ENCODE results near the gene DNASE1. TPM values are rescaled to one million over a fixed set of nuclear protein-coding genes. Genes with fewer than 3 reads are reported as not detected.
"Not testable (repeated sequence)": the region's sequence is repeated elsewhere in the genome, so short reads cannot be mapped to it uniquely, and the experiment has no call there.

Gene DNASE1
- total RNA-seq (10 to 100 TPM; 13.5 to 15.0 TPM), polyA plus RNA-seq (5.8 TPM)

GRCh38 chr16:3654249-3654991 lies at the start of gene DNASE1:
Gene DNASE1 (plus strand): TSS chr16:3654691. CDS start chr16:3655374, 683 bp downstream.
- no peaks in the 10 kb centered on the region for H3K9me3 Mint-ChIP-seq
- POLR2A ChIA-PET = no interaction called here

DNA sequence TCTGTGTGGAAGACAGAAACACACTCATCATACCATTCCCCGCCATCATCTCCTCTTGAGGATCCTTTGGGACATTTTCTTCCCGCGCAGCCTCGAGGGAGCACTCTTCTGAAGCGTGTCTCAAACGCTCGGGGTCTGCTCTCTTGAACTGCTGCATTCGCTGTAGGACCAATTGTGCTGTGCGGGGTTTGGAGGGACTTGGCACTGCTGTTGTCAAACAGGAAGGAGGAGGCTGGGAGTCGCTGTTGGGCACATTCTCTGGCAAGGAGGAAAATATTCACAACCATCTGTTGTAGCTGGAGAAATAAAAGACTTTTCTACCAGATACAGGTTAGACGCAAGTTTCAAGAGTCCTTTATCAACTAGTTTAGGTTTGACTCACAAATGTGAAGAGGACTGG lies 48.0 kb upstream of the DNASE1 start:
- Mint-ChIP-seq H3K9me3 (no peaks in the 10 kb centered on the region), H3K27ac (no peak overlapping the region), H3K27me3 (no peaks in the 10 kb centered on the region), H3K36me3 (peaks cover 5 to 36% (median 11%) of the 10 kb centered on the region in 3 donors), H3K4me1 (peaks cover 8 to 15% (median 14%) of the 10 kb centered on the region in 3 donors), H3K4me3 (peak overlapping the region in 1 of 7 donors; percentile 50)
- POLR2A ChIA-PET = interaction anchor here (0.6 kb wide), 1 partner anchor 107 kb away, joined by 3 read pairs; no protein-coding TSS in a partner anchor
- H3K36me3 ChIP-seq (ENCODE audit: insufficient read depth, low read length) = peaks cover 6% of the 10 kb centered on the region
- CTCF ChIA-PET = no interaction called here
- H3K4me3 ChIP-seq (ENCODE audit: low read length) = no peak overlapping the region
- H3K27ac ChIP-seq (ENCODE audit: low read depth, low read length) = no peak overlapping the region
- H3K4me1 ChIP-seq (ENCODE audit: insufficient read depth, low read length) = peaks cover 10% of the 10 kb centered on the region
- no peaks in the 10 kb centered on the region for H3K9me3 ChIP-seq (ENCODE audit: low read length)
- H3K27me3 ChIP-seq (ENCODE audit: insufficient read depth, low read length, poor library complexity, severe bottlenecking) = no peaks in the 10 kb centered on the region
- no peak for DNase-seq

More at GRCh38 chr16:3654249-3654991, at the start of gene DNASE1:
- no peak within 1 kb of the TSS for H3K4me3 ChIP-seq (ENCODE audit: low read length)
- H3K27me3 ChIP-seq (ENCODE audit: insufficient read depth, low read length, poor library complexity, severe bottlenecking) = no peaks in the 10 kb centered on the region
- peaks cover 10% of the 10 kb centered on the region for H3K36me3 ChIP-seq (ENCODE audit: insufficient read depth, low read length)
- Mint-ChIP-seq H3K4me3 (no peak within 1 kb of the TSS), H3K27me3 (no peaks in the 10 kb centered on the region), H3K27ac (peak within 1 kb of the TSS in 6 of 8 donors; percentile 23 to 85 (median 72)), H3K36me3 (peaks cover 0 to 72% (median 8%) of the 10 kb centered on the region in 3 donors), H3K4me1 (peaks cover 3 to 5% (median 5%) of the 10 kb centered on the region in 3 donors)
- H3K9me3 ChIP-seq (ENCODE audit: low read length) = no peaks in the 10 kb centered on the region
- no peaks in the 10 kb centered on the region for H3K4me1 ChIP-seq (ENCODE audit: insufficient read depth, low read length)
- CTCF ChIA-PET = interaction anchor here (0.9 to 1.4 kb wide), 3 partner anchors 11 to 221 kb away, joined by 3 to 5 read pairs (median 3); no protein-coding TSS in a partner anchor
- no peak within 1 kb of the TSS for H3K27ac ChIP-seq (ENCODE audit: low read depth, low read length)
- DNase-seq = peak; percentile 12 to 64 (median 30)

DNA sequence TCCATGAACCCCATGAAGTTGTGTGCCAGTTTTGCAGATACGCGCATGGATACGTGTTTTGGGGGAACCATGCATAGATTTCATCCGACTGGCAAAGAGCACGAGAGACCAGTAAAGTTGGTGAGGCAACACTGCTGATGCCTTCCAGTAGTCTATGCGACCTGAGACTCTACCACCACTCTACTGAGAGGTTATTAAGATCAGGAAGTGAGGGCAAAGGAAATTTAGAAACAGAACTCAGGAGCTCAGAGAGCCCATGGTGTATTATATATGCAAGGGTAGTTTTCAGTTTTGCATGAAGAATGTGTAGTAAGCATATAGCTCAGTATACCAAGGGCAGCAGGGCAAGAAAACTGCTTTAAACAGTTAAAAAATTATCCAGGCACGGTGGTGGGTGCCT lies 47.3 kb upstream of the DNASE1 start:
- peaks cover 14 to 22% (median 21%) of the 10 kb centered on the region in 3 donors for H3K4me1 Mint-ChIP-seq
- no peaks in the 10 kb centered on the region for H3K27me3 Mint-ChIP-seq
- ChIA-PET CTCF (no interaction called here), POLR2A (no interaction called here)
- Histone ChIP-seq H3K27ac (ENCODE audit: low read depth, low read length) (no peak overlapping the region), H3K27me3 (ENCODE audit: insufficient read depth, low read length, poor library complexity, severe bottlenecking) (no peaks in the 10 kb centered on the region), H3K4me3 (ENCODE audit: low read length) (no peak overlapping the region), H3K4me1 (ENCODE audit: insufficient read depth, low read length) (peaks cover 10% of the 10 kb centered on the region), H3K36me3 (ENCODE audit: insufficient read depth, low read length) (no peaks in the 10 kb centered on the region), H3K9me3 (ENCODE audit: low read length) (no peaks in the 10 kb centered on the region)
- H3K36me3 Mint-ChIP-seq = peaks cover 5 to 35% (median 8%) of the 10 kb centered on the region in 3 donors
- H3K27ac Mint-ChIP-seq = peak overlapping the region in 1 of 8 donors; percentile 36
- H3K9me3 Mint-ChIP-seq = no peaks in the 10 kb centered on the region
- no peak for DNase-seq
- H3K4me3 Mint-ChIP-seq = peak overlapping the region in 1 of 7 donors; percentile 50

- CTCF ChIA-PET = no interaction called here
- H3K36me3 Mint-ChIP-seq = peaks cover 5 to 32% (median 8%) of the 10 kb centered on the region in 3 donors
- POLR2A ChIA-PET = no interaction called here
- Histone ChIP-seq H3K27ac (ENCODE audit: low read depth, low read length) (no peak overlapping the region), H3K36me3 (ENCODE audit: insufficient read depth, low read length) (no peaks in the 10 kb centered on the region), H3K9me3 (ENCODE audit: low read length) (no peaks in the 10 kb centered on the region), H3K27me3 (ENCODE audit: insufficient read depth, low read length, poor library complexity, severe bottlenecking) (no peaks in the 10 kb centered on the region), H3K4me3 (ENCODE audit: low read length) (no peak overlapping the region), H3K4me1 (ENCODE audit: insufficient read depth, low read length) (peaks cover 12% of the 10 kb centered on the region)
- no peak overlapping the region for H3K4me3 Mint-ChIP-seq
- DNase-seq = no peak
- H3K27ac Mint-ChIP-seq = no peak overlapping the region
- peaks cover 15 to 25% (median 25%) of the 10 kb centered on the region in 3 donors for H3K4me1 Mint-ChIP-seq
- H3K27me3 Mint-ChIP-seq = no peaks in the 10 kb centered on the region
- no peaks in the 10 kb centered on the region for H3K9me3 Mint-ChIP-seq
Measured at GRCh38 chr16:3607634-3608033, 46.9 kb upstream of the DNASE1 start.

DNA sequence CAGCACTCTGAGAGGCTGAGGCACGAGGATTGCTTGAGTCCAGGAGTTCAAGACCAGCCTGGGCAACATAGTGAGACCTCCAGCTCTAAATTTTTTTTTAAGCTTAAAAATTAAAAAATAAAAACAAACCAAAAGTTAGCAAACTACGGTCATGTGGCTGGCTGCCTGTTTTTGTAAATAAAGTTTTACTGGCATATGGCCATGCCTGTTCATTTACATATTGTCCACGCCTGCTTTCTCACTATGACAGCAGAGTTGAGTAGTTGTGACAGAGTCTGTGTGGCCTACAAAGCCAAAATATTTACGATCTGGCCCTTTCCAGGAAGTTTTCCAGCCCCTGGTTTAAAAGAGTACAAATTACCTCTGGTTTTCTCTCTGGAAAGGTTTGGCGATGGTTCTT lies 46.4 kb upstream of the DNASE1 start:
- H3K27me3 ChIP-seq (ENCODE audit: insufficient read depth, low read length, poor library complexity, severe bottlenecking) = no peaks in the 10 kb centered on the region
- H3K9me3 ChIP-seq (ENCODE audit: low read length) = no peaks in the 10 kb centered on the region
- Mint-ChIP-seq H3K9me3 (no peaks in the 10 kb centered on the region), H3K27ac (peak overlapping the region in 1 of 8 donors; percentile 33), H3K4me1 (peaks cover 20 to 29% (median 29%) of the 10 kb centered on the region in 3 donors), H3K27me3 (no peaks in the 10 kb centered on the region), H3K4me3 (no peak overlapping the region), H3K36me3 (peaks cover 5 to 30% (median 8%) of the 10 kb centered on the region in 3 donors)
- H3K27ac ChIP-seq (ENCODE audit: low read depth, low read length) = no peak overlapping the region
- POLR2A ChIA-PET = no interaction called here
- no peak for DNase-seq
- H3K4me3 ChIP-seq (ENCODE audit: low read length) = no peak overlapping the region
- H3K4me1 ChIP-seq (ENCODE audit: insufficient read depth, low read length) = peaks cover 17% of the 10 kb centered on the region
- no peaks in the 10 kb centered on the region for H3K36me3 ChIP-seq (ENCODE audit: insufficient read depth, low read length)
- CTCF ChIA-PET = no interaction called here

DNA sequence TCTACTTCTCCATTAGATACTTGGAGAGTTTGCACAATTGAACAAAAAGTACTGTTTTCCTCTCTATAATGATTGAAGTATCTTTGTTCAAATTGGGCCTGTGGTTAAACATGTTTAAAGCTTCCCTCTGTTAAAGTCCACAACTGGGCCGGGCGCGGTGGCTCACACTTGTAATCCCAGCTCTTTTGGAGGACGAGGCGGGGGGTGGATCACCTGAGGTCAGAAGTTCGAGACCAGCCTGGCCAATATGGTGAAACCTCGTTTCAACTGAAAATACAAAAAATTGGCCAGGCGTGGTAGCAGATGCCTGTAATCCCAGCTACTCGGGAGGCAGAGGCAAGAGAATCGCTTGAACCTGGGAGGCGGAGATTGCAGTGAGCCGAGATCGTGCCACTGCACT lies 45.5 kb upstream of the DNASE1 start:
- Mint-ChIP-seq H3K4me3 (peak overlapping the region in 1 of 7 donors; percentile 62), H3K27ac (peak overlapping the region in 2 of 8 donors; percentile 19 to 33), H3K36me3 (peaks cover 0 to 25% (median 2%) of the 10 kb centered on the region in 3 donors), H3K4me1 (peaks cover 25 to 36% (median 36%) of the 10 kb centered on the region in 3 donors)
- H3K4me1 ChIP-seq (ENCODE audit: insufficient read depth, low read length) = peaks cover 23% of the 10 kb centered on the region
- DNase-seq; H3K9me3 Mint-ChIP-seq; H3K36me3 ChIP-seq (ENCODE audit: insufficient read depth, low read length); H3K27me3 Mint-ChIP-seq; CTCF ChIA-PET; H3K4me3 ChIP-seq (ENCODE audit: low read length); H3K9me3 ChIP-seq (ENCODE audit: low read length); H3K27me3 ChIP-seq (ENCODE audit: insufficient read depth, low read length, poor library complexity, severe bottlenecking); POLR2A ChIA-PET; H3K27ac ChIP-seq (ENCODE audit: low read depth, low read length): not testable (repeated sequence)

DNA sequence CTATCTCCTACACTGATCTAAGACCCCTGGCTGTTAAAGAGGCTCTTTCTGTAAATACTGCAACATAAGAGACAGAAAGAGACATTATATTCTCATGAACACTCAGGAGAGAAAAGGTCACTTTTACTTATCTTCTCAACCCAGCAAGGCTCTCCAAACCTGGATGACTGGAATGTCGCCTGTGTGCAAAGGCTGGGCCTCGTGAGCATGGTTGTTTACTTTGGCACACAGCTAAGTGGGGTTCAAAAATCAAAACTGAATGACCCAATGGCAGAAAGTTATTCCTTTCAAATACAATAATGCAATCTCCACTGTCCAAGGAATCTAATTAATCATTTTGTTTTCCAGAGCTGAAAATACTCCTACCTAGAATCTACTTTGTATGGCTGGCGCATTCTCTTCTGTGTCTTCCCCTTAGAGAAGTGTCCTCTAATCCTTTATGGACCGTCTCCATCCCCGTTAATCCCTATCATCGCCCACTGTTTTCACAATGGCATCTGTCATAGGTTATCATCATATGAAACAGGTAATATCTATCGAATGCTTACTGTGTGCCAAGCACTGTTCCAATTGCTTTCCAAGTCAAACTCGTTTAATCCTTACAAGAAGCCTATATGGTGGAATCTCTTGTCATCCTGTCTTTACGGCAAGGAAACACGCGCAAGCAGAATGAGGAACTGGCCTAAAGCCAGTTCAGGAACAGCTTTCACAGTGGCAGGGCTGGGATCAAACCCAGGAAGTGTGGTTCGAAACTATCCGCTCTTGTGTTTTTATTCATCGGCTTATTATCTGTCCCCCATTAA lies 44.4 kb upstream of the DNASE1 start:
- H3K4me3 Mint-ChIP-seq = peak overlapping the region; percentile 90 to 99 (median 99)
- ChIA-PET POLR2A (no interaction called here), CTCF (no interaction called here)
- peaks cover 33 to 47% (median 47%) of the 10 kb centered on the region in 3 donors for H3K4me1 Mint-ChIP-seq
- DNase-seq = no peak
- Histone ChIP-seq H3K9me3 (ENCODE audit: low read length) (no peaks in the 10 kb centered on the region), H3K27ac (ENCODE audit: low read depth, low read length) (peak overlapping the region; percentile 83), H3K36me3 (ENCODE audit: insufficient read depth, low read length) (no peaks in the 10 kb centered on the region), H3K27me3 (ENCODE audit: insufficient read depth, low read length, poor library complexity, severe bottlenecking) (no peaks in the 10 kb centered on the region), H3K4me1 (ENCODE audit: insufficient read depth, low read length) (peaks cover 23% of the 10 kb centered on the region), H3K4me3 (ENCODE audit: low read length) (peak overlapping the region; percentile 90)
- H3K27ac Mint-ChIP-seq = peak overlapping the region in 7 of 8 donors; percentile 73 to 98 (median 84)
- H3K36me3 Mint-ChIP-seq = peaks cover 0 to 28% (median 2%) of the 10 kb centered on the region in 3 donors
- no peaks in the 10 kb centered on the region for H3K9me3 Mint-ChIP-seq
- no peaks in the 10 kb centered on the region for H3K27me3 Mint-ChIP-seq

GRCh38 chr16:3610698-3611145 lies 43.8 kb upstream of the DNASE1 start:
- Mint-ChIP-seq H3K27me3 (no peaks in the 10 kb centered on the region), H3K4me1 (peaks cover 38 to 53% (median 53%) of the 10 kb centered on the region in 3 donors), H3K27ac (peak overlapping the region; percentile 73 to 98 (median 86)), H3K9me3 (no peaks in the 10 kb centered on the region), H3K36me3 (peaks cover 0 to 34% (median 2%) of the 10 kb centered on the region in 3 donors), H3K4me3 (peak overlapping the region; percentile 90 to 99 (median 99))
- ChIA-PET POLR2A (no interaction called here), CTCF (no interaction called here)
- no peaks in the 10 kb centered on the region for H3K9me3 ChIP-seq (ENCODE audit: low read length)
- peaks cover 23% of the 10 kb centered on the region for H3K4me1 ChIP-seq (ENCODE audit: insufficient read depth, low read length)
- no peak for DNase-seq
- H3K27ac ChIP-seq (ENCODE audit: low read depth, low read length) = peak overlapping the region; percentile 83
- no peaks in the 10 kb centered on the region for H3K36me3 ChIP-seq (ENCODE audit: insufficient read depth, low read length)
- peak overlapping the region; percentile 90 for H3K4me3 ChIP-seq (ENCODE audit: low read length)
- no peaks in the 10 kb centered on the region for H3K27me3 ChIP-seq (ENCODE audit: insufficient read depth, low read length, poor library complexity, severe bottlenecking)
